H9 (cell line): ENCODE measurements around the gene OR52E4. TPM values are rescaled to one million over a fixed set of nuclear protein-coding genes. Genes with fewer than 3 reads are reported as not detected.

Experiments used
- DNase-seq: peaks from one replicate; pipeline ENCODE4 v3.0.0-alpha.2; 2017
- H2AFZ ChIP-seq: one replicate; pipeline ENCODE4 v1.6.1; 2013; ENCODE audit warnings: mild to moderate bottlenecking, low read length, control low read depth, moderate library complexity
- H2AK5ac ChIP-seq: 2 replicates; pipeline ENCODE4 v1.6.1; 2013; ENCODE audit warnings: low read length, control low read depth, mixed read lengths; ENCODE audit not compliant: insufficient read length
- H2BK120ac ChIP-seq: one replicate; pipeline ENCODE4 v1.6.1; 2013; ENCODE audit warnings: low read depth, mild to moderate bottlenecking, low read length, control low read depth, inconsistent platforms; ENCODE audit not compliant: poor library complexity, severe bottlenecking
- H2BK12ac ChIP-seq: 2 replicates; pipeline ENCODE4 v1.6.1; 2013; ENCODE audit warnings: low read length, control low read depth, mixed read lengths, low read depth; ENCODE audit not compliant: insufficient read length
- H2BK15ac ChIP-seq: 2 replicates; pipeline ENCODE4 v1.6.1; 2013; ENCODE audit warnings: low read depth, low read length, control low read depth
- H2BK20ac ChIP-seq: one replicate; pipeline ENCODE4 v1.6.1; 2013; ENCODE audit warnings: low read depth, mild to moderate bottlenecking, low read length, control low read depth, inconsistent platforms; ENCODE audit not compliant: poor library complexity, severe bottlenecking
- H2BK5ac ChIP-seq: 2 replicates; pipeline ENCODE4 v1.6.1; 2013; ENCODE audit warnings: low read length, control low read depth, mixed read lengths; ENCODE audit not compliant: insufficient read length
- H3K14ac ChIP-seq: 2 replicates; pipeline ENCODE4 v1.6.1; 2013; ENCODE audit warnings: low read length, control low read depth; ENCODE audit not compliant: insufficient read depth
- H3K18ac ChIP-seq: 2 replicates; pipeline ENCODE4 v1.6.1; 2013; ENCODE audit warnings: low read depth, mild to moderate bottlenecking, mixed read lengths, low read length, control low read depth; ENCODE audit not compliant: insufficient read length
- H3K23ac ChIP-seq: 2 replicates; pipeline ENCODE4 v1.6.1; 2013; ENCODE audit warnings: low read length, control low read depth, mixed read lengths, low read depth; ENCODE audit not compliant: insufficient read length
- H3K23me2 ChIP-seq: 2 replicates; pipeline ENCODE4 v1.6.1; 2013; ENCODE audit warnings: low read depth, mild to moderate bottlenecking, mixed read lengths, low read length, control low read depth; ENCODE audit not compliant: insufficient read length, poor library complexity, severe bottlenecking
- H3K27ac ChIP-seq: 2 replicates; pipeline ENCODE4 v1.5.1; 2013; ENCODE audit warnings: low read length, control low read depth, mixed read lengths, low read depth; ENCODE audit not compliant: insufficient read length
- H3K27me3 ChIP-seq: 2 replicates; pipeline ENCODE4 v1.6.1; 2013; ENCODE audit warnings: low read length, control low read depth, inconsistent platforms; ENCODE audit not compliant: insufficient read depth
- H3K4ac ChIP-seq: 2 replicates; pipeline ENCODE4 v1.6.1; 2013; ENCODE audit warnings: low read depth, mild to moderate bottlenecking, control low read depth, inconsistent platforms, low read length, moderate library complexity
- H3K4me1 ChIP-seq: 2 replicates; pipeline ENCODE4 v1.6.1; 2013; ENCODE audit warnings: low read length, control low read depth, inconsistent platforms; ENCODE audit not compliant: insufficient read depth
- H3K4me2 ChIP-seq: 2 replicates; pipeline ENCODE4 v1.6.1; 2013; ENCODE audit warnings: low read length, control low read depth, mixed read lengths; ENCODE audit not compliant: insufficient read length, insufficient read depth
- H3K56ac ChIP-seq: 2 replicates; pipeline ENCODE4 v1.6.1; 2013; ENCODE audit warnings: low read depth, mild to moderate bottlenecking, mixed read lengths, low read length, control low read depth; ENCODE audit not compliant: insufficient read length
- H3K79me1 ChIP-seq: 2 replicates; pipeline ENCODE4 v1.6.1; 2013; ENCODE audit warnings: low read depth, mild to moderate bottlenecking, moderate library complexity, low read length, control low read depth, inconsistent platforms; ENCODE audit not compliant: insufficient read depth, poor library complexity, severe bottlenecking
- H3K79me2 ChIP-seq: 2 replicates; pipeline ENCODE4 v1.6.1; 2013; ENCODE audit warnings: low read length, control low read depth, inconsistent platforms; ENCODE audit not compliant: insufficient read depth
- H3K9ac ChIP-seq: 2 replicates; pipeline ENCODE4 v1.6.1; 2013; ENCODE audit warnings: low read length, control low read depth, mixed read lengths; ENCODE audit not compliant: insufficient read length; ENCODE audit errors: extremely low read depth
- H3K9me3 ChIP-seq: one replicate; pipeline ENCODE4 v1.6.1; 2013; ENCODE audit warnings: low read depth, low read length, inconsistent platforms; ENCODE audit not compliant: control insufficient read depth
- H3T11ph ChIP-seq: one replicate; pipeline ENCODE4 v1.6.1; 2013; ENCODE audit warnings: mild to moderate bottlenecking, low read length, control low read depth, inconsistent platforms
- H4K20me1 ChIP-seq: one replicate; pipeline ENCODE4 v1.6.1; 2013; ENCODE audit not compliant: control insufficient read depth, insufficient read length, insufficient read depth
- H4K5ac ChIP-seq: 2 replicates; pipeline ENCODE4 v1.6.1; 2013; ENCODE audit warnings: low read depth, mild to moderate bottlenecking, mixed read lengths, low read length, control low read depth; ENCODE audit not compliant: insufficient read length
- H4K8ac ChIP-seq: replicated peaks from 2 replicates; pipeline ENCODE4 v1.6.1; 2013; ENCODE audit warnings: low read length, control low read depth, mixed read lengths, low read depth; ENCODE audit not compliant: insufficient read length
- H4K91ac ChIP-seq: 2 replicates; pipeline ENCODE4 v1.6.1; 2013; ENCODE audit warnings: low read depth, mild to moderate bottlenecking, moderate library complexity, mixed read lengths, low read length, control low read depth; ENCODE audit not compliant: insufficient read length
- H3K27ac Mint-ChIP-seq, 3 experiments: 2 replicates in 2 of 3; 3 replicates in 1 of 3; pipeline ENCODE4 v1.8.0; 2020 to 2021; ENCODE audit warnings: mixed read lengths in 3 of 3, mild to moderate bottlenecking in 1 of 3, moderate library complexity in 1 of 3
- H3K27me3 Mint-ChIP-seq: 2 replicates; pipeline ENCODE4 v1.8.0; 2021; ENCODE audit warnings: low read depth, mild to moderate bottlenecking, moderate library complexity, mixed read lengths
- H3K36me3 Mint-ChIP-seq, 3 experiments: 2 replicates in 2 of 3; 3 replicates in 1 of 3; pipeline ENCODE4 v1.8.0; 2020 to 2021; ENCODE audit warnings: low read depth in 3 of 3, mixed read lengths in 3 of 3; ENCODE audit not compliant: insufficient read depth in 1 of 3
- H3K4me1 Mint-ChIP-seq, 2 experiments: 2 replicates each; pipeline ENCODE4 v1.8.0; 2020; ENCODE audit warnings: mixed read lengths in 2 of 2
- H3K4me3 Mint-ChIP-seq, 2 experiments: 2 replicates in 1 of 2; 3 replicates in 1 of 2; pipeline ENCODE4 v1.8.0; 2020 to 2021; ENCODE audit warnings: mild to moderate bottlenecking in 2 of 2, mixed read lengths in 2 of 2, moderate library complexity in 1 of 2
- H3K9me3 Mint-ChIP-seq, 2 experiments: 2 replicates in 1 of 2; 3 replicates in 1 of 2; pipeline ENCODE4 v1.8.0; 2020; ENCODE audit warnings: mild to moderate bottlenecking in 2 of 2, mixed read lengths in 2 of 2, moderate library complexity in 1 of 2
- WGBS: extraction: QIAGEN DNeasy Blood & Tissue Kit; methylation state at CpG from one replicate; pipeline ENCODE4 v1.1.7; 2013; ENCODE audit warnings: missing lambda C conversion rate, low lambda C conversion rate, mixed read lengths; ENCODE audit not compliant: insufficient read length; ENCODE audit errors: extremely low coverage; 5-methylcytosine and 5-hydroxymethylcytosine counted together
- total RNA-seq: library from RNA; stranded (reverse); gene quantifications from 2 replicates; pipeline ENCODE4 v1.2.1, GENCODE V29; 2021
- TF ChIP-seq, protein P1 (sequence below): fragments of 200-600 bp; sonication (generic); conservative IDR thresholded peaks from 3 replicates; pipeline ENCODE4 v1.8.0; 2021; ENCODE audit warnings: antibody characterized with exemption, mild to moderate bottlenecking

OR52E4 gene
- total RNA-seq, 1 experiment from 2014 or later = not detected

DNA sequence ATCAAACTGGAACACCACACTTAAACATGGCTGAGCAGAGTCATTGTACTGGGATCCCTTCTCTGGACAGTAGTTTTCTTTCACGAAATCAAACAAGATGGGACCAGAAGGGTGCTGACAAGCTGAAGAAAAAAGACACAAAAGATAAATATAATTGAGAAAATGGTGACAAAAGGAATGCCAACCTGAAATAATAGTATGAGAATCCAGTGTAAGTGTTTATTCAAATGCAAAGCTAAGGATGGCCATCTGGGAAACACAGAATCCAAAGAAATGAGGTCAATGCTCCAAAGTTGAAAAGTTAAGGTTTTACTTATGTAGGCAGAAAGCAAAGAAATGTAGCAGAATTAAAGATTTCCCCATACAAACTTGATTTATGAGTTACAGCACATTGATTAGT, 7.2 kb downstream of the OR52E4 start:
- Histone ChIP-seq H3K9me3 (no peaks in the 10 kb centered on the region), H2AK5ac (no peak overlapping the region), H3K4ac (no peak overlapping the region), H3T11ph (no peak overlapping the region), H4K20me1 (no peaks in the 10 kb centered on the region), H3K18ac (no peak overlapping the region), H3K27me3 (no peaks in the 10 kb centered on the region), H3K23ac (no peak overlapping the region), H3K14ac (no peak overlapping the region), H3K79me2 (no peaks in the 10 kb centered on the region), H2BK15ac (no peak overlapping the region), H2BK120ac (no peak overlapping the region), H2AFZ (no peak overlapping the region), H2BK12ac (no peak overlapping the region), H4K91ac (no peak overlapping the region), H2BK20ac (no peak overlapping the region), H2BK5ac (no peak overlapping the region), H3K56ac (no peak overlapping the region), H3K4me2 (no peak overlapping the region), H4K5ac (no peak overlapping the region), H3K4me1 (no peaks in the 10 kb centered on the region), H3K79me1 (no peaks in the 10 kb centered on the region), H3K23me2 (no peaks in the 10 kb centered on the region), H4K8ac (no peak overlapping the region), H3K27ac (no peak overlapping the region), H3K9ac (no peak overlapping the region)
- Mint-ChIP-seq H3K27ac (no peak overlapping the region), H3K27me3 (no peaks in the 10 kb centered on the region), H3K4me1 (peaks cover 0 to 10% of the 10 kb centered on the region in 2 experiments; a peak in 2 of 4 replicates), H3K36me3 (no peaks in the 10 kb centered on the region), H3K4me3 (no peak overlapping the region), H3K9me3 (no peaks in the 10 kb centered on the region)
- no peak for DNase-seq
- TF ChIP-seq, protein P1, sequence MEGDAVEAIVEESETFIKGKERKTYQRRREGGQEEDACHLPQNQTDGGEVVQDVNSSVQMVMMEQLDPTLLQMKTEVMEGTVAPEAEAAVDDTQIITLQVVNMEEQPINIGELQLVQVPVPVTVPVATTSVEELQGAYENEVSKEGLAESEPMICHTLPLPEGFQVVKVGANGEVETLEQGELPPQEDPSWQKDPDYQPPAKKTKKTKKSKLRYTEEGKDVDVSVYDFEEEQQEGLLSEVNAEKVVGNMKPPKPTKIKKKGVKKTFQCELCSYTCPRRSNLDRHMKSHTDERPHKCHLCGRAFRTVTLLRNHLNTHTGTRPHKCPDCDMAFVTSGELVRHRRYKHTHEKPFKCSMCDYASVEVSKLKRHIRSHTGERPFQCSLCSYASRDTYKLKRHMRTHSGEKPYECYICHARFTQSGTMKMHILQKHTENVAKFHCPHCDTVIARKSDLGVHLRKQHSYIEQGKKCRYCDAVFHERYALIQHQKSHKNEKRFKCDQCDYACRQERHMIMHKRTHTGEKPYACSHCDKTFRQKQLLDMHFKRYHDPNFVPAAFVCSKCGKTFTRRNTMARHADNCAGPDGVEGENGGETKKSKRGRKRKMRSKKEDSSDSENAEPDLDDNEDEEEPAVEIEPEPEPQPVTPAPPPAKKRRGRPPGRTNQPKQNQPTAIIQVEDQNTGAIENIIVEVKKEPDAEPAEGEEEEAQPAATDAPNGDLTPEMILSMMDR = no peak
- WGBS = no CpG with 5 or more reads among the region's 1 CpG
